Measurements from ENCODE around the gene ALOX12B. TPM values are rescaled to one million over a fixed set of nuclear protein-coding genes. Genes with fewer than 3 reads are reported as not detected.
"Not testable (repeated sequence)": the region's sequence is repeated elsewhere in the genome, so short reads cannot be mapped to it uniquely, and the experiment has no call there.

The ALOX12B gene
- total RNA-seq, 1 experiment from 2014 or later: not detected

DNA sequence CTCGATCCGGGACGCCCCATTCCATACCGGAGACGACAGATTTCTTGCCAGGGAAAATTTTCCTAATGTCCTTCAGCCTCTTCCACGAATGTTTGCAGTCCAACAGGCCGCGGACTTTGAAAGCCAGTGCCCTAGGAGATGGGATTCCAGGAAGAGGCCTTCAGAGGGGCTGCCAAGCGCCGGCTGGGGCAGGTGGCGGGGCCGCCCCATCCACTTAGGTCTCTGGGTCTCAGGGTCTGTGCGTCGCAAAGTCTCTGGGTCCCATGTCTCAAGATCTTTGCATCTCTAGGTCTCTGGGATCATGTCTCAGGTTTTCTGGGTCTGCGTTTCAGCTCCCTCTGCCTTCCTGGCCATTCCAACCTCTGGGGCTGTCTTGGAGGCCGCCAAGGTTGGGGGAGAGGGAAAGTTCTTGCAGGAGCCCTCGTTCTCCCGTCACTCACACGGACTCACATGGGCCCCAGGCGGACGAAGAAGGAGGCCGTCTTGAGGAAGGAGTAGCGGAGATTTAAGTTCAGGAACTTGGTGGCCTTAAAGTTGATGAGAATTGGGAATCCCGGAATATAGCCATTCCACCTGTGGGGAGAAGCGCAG, 7.2 kb downstream of the ALOX12B start:
- H3K4me3 ChIP-seq (ENCODE audit: insufficient read depth, low read depth, low read length): peak overlapping the region; percentile 70
- DNase-seq: no peak
- H3K36me3 ChIP-seq (replicated peaks; ENCODE audit: control insufficient read depth, insufficient read depth, low read length): no peaks in the 10 kb centered on the region
- peaks cover 61% of the 10 kb centered on the region for H3K27me3 ChIP-seq (ENCODE audit: control insufficient read depth, insufficient read depth, low read length)

DNA sequence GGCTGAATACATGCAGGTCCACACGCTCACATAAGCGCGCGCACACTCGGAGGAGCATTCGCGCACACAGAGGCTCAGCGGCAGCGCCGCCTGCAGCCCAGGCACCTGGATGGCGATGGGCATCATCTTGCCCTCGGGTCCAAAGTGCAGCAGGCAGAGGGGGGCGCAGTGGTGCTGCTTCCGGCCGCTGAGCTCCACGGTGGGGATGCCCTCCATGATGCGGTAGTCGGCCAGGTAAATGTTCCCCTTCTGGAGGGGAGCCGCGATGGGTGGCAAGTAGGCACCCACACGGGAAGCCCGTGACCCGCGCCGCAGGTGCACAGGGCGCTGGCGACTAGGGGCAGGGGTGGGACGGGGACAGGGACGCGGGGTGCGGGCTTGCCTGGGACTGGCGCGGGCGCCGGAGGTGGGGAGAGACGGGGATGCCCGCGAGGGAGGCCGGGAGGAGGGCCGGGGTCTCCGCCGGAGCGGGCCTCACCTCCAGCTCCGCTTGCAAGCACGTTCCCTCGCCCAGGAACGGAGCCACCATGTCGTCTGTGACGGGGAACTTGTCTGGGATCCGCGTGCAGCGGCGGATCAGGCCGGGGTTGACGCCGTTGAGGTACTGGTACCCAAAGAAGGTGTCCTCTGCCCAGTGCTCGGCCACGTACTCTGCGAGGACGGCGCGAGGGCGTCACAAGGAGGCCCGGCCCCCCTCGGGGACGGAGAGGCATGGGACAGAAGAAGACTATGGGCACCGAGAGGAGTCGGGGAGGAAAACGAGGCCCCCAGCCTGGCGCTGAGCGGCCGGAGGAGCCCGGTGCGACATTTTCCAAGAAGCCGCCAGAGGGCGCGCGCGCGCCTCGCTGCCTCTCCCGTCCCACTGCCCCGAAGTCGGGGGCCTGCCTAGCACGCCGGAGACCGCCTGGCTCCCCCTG, 8.0 kb downstream of the ALOX12B start:
- peaks cover 67% of the 10 kb centered on the region for H3K27me3 ChIP-seq (ENCODE audit: control insufficient read depth, insufficient read depth, low read length)
- DNase-seq: peak; percentile 98

DNA sequence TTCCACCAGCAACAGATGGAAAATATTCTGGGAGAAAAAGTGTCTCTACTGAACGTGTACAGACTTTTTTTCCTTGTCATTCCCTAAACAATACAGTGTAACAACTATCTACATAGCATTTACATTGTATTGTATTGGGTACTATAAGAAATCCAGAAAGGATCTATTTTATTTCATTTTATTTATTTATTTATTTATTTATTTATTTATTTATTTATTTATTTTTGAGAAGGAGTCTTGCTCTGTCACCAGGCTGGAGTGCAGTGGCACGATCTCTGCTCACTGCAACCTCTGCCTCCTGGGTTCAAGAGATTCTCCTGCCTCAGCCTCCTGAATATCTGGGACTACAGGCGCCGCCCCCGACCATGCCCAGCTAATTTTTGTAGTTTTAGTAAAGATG, 9.6 kb downstream of the ALOX12B start:
- not testable (repeated sequence) for H3K36me3 ChIP-seq (replicated peaks; ENCODE audit: control insufficient read depth, insufficient read depth, low read length); H3K4me3 ChIP-seq (ENCODE audit: insufficient read depth, low read depth, low read length); DNase-seq
- peaks cover 80% of the 10 kb centered on the region for H3K27me3 ChIP-seq (ENCODE audit: control insufficient read depth, insufficient read depth, low read length)

More for the DNA sequence above, 8.0 kb downstream of the ALOX12B start:
- H3K36me3 ChIP-seq (replicated peaks; ENCODE audit: control insufficient read depth, insufficient read depth, low read length): no peaks in the 10 kb centered on the region
- H3K4me3 ChIP-seq (ENCODE audit: insufficient read depth, low read depth, low read length): peak overlapping the region; percentile 70

- Histone ChIP-seq H3K4me3 (ENCODE audit: insufficient read depth, low read depth, low read length) (no peak overlapping the region), H3K27me3 (ENCODE audit: control insufficient read depth, insufficient read depth, low read length) (peaks cover 89% of the 10 kb centered on the region), H3K36me3 (replicated peaks; ENCODE audit: control insufficient read depth, insufficient read depth, low read length) (no peaks in the 10 kb centered on the region)
- DNase-seq: no peak
Measured at GRCh38 chr17:8076502-8077266, 10.8 kb downstream of the ALOX12B start.

GRCh38 chr17:8075574-8076342, 11.8 kb downstream of the ALOX12B start:
- H3K4me3 ChIP-seq (ENCODE audit: insufficient read depth, low read depth, low read length): no peak overlapping the region
- no peaks in the 10 kb centered on the region for H3K36me3 ChIP-seq (replicated peaks; ENCODE audit: control insufficient read depth, insufficient read depth, low read length)
- no peak for DNase-seq
- H3K27me3 ChIP-seq (ENCODE audit: control insufficient read depth, insufficient read depth, low read length): peaks cover 90% of the 10 kb centered on the region

GRCh38 chr17:8075081-8075480, 12.4 kb downstream of the ALOX12B start:
- H3K4me3 ChIP-seq (ENCODE audit: insufficient read depth, low read depth, low read length): no peak overlapping the region
- DNase-seq: no peak
- no peaks in the 10 kb centered on the region for H3K36me3 ChIP-seq (replicated peaks; ENCODE audit: control insufficient read depth, insufficient read depth, low read length)
- peaks cover 87% of the 10 kb centered on the region for H3K27me3 ChIP-seq (ENCODE audit: control insufficient read depth, insufficient read depth, low read length)

DNA sequence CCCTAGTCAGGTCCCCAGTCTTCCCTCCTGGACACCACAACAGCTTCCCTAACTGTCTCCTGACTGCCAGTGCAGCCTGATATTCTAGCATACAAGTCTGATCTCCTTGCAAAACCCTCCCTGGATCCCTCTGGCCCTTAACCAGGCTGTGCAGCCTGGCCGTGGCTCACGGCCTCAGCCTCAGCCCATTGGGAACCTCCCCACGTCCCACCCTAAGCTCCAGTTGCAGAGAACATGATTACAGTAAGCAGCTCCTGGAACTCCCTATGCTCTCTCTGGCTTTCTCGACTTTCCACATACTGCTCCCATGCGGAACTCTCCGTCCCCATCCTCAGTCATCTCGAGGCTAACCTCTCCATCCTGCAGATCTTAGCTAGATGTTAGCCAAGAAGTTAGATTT, 13.0 kb downstream of the ALOX12B start:
- DNase-seq: no peak
- no peaks in the 10 kb centered on the region for H3K36me3 ChIP-seq (replicated peaks; ENCODE audit: control insufficient read depth, insufficient read depth, low read length)
- no peak overlapping the region for H3K4me3 ChIP-seq (ENCODE audit: insufficient read depth, low read depth, low read length)
- H3K27me3 ChIP-seq (ENCODE audit: control insufficient read depth, insufficient read depth, low read length): peaks cover 82% of the 10 kb centered on the region

GRCh38 chr17:8073627-8074484, 13.7 kb downstream of the ALOX12B start:
- peaks cover 80% of the 10 kb centered on the region for H3K27me3 ChIP-seq (ENCODE audit: control insufficient read depth, insufficient read depth, low read length)
- DNase-seq: peak; percentile 94
- H3K4me3 ChIP-seq (ENCODE audit: insufficient read depth, low read depth, low read length): peak overlapping the region; percentile 36; the same call in 1 of the 2 replicates
- no peaks in the 10 kb centered on the region for H3K36me3 ChIP-seq (replicated peaks; ENCODE audit: control insufficient read depth, insufficient read depth, low read length)

DNA sequence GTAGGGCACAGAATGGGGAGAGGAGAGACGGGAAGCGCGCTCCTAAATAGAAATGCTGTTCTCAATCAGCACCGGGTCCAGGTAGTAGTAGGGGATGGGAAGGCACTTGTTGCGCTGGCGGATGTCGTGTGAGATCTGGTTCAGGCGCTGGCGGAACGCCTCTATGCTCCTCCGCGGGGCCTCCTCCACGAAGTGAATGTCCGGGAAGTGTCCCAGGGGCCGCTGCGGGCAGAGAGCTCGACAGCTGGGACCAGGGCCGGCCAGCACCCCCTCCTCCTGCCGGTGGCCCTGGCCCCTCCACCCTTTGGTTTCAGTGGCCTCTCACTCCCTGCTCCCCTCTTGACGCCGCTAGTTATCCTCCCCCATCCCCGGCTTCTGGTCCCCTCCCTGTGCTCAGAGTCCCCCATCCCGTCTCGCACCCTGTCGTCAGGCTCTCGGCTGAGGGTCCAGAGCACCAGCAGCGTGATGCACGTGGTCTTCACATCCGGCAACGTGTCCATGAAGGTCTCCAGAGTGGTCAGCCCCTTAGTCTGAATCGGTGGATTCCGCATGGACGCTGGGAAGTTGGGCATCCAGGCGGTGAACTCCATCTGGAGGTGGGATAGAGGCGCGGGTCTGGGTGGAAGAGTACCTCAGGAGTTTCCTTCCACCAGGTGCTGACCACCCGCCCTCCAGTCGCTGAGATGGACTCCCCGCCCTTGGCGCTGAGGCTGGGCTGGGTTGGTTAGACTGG, 14.6 kb downstream of the ALOX12B start:
- DNase-seq: peak; percentile 83
- H3K27me3 ChIP-seq (ENCODE audit: control insufficient read depth, insufficient read depth, low read length): peaks cover 82% of the 10 kb centered on the region

DNA sequence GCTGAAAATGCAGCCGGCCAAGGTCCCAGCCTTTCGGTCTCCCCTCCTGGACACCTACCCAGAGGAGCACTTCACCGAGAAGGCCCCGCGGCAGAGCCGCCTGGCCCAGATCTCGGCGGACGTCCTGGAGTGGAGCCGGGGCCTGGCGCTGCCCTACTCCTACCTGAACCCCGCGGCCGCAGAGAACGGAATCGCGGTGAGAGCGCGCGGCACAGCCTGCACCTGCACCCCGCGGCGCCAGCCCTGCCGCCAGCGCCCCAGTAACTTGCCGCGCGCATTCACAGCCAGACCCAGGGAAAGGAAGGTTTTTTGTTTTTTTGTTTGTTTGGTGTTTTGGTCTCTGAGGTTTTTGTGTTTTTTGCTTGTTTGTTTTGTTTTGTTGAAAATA, 15.2 kb downstream of the ALOX12B start:
- peak; percentile 87 for DNase-seq
- H3K36me3 ChIP-seq (replicated peaks; ENCODE audit: control insufficient read depth, insufficient read depth, low read length): no peaks in the 10 kb centered on the region
- H3K27me3 ChIP-seq (ENCODE audit: control insufficient read depth, insufficient read depth, low read length): peaks cover 77% of the 10 kb centered on the region
- peak overlapping the region; percentile 36; the same call in 1 of the 2 replicates for H3K4me3 ChIP-seq (ENCODE audit: insufficient read depth, low read depth, low read length)

More for the DNA sequence above, 14.6 kb downstream of the ALOX12B start:
- Histone ChIP-seq H3K4me3 (ENCODE audit: insufficient read depth, low read depth, low read length) (peak overlapping the region; percentile 36; the same call in 1 of the 2 replicates), H3K36me3 (replicated peaks; ENCODE audit: control insufficient read depth, insufficient read depth, low read length) (no peaks in the 10 kb centered on the region)

GRCh38 chr17:8071496-8071895, 16.0 kb downstream of the ALOX12B start:
- Histone ChIP-seq H3K4me3 (ENCODE audit: insufficient read depth, low read depth, low read length) (no peak overlapping the region), H3K27me3 (ENCODE audit: control insufficient read depth, insufficient read depth, low read length) (peaks cover 71% of the 10 kb centered on the region), H3K36me3 (replicated peaks; ENCODE audit: control insufficient read depth, insufficient read depth, low read length) (no peaks in the 10 kb centered on the region)
- no peak for DNase-seq

DNA sequence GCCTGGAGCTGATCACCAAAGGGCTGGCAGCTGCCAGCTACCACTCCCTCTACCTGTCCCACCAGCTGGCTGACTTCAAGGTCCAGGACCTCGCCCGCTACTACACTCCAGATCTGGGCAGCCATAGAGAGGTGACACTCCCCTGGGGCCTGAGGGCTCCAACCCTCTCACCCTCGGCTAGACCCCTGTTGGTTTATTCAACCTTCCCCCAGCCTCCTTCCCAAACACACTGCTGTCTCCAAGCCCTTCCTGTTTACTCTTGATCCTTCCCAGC, 18.0 kb downstream of the ALOX12B start:
- peaks cover 56% of the 10 kb centered on the region for H3K27me3 ChIP-seq (ENCODE audit: control insufficient read depth, insufficient read depth, low read length)
- no peak for DNase-seq
- no peaks in the 10 kb centered on the region for H3K36me3 ChIP-seq (replicated peaks; ENCODE audit: control insufficient read depth, insufficient read depth, low read length)
- H3K4me3 ChIP-seq (ENCODE audit: insufficient read depth, low read depth, low read length): no peak overlapping the region
